Measurements from ENCODE around the gene APOO. TPM values are rescaled to one million over a fixed set of nuclear protein-coding genes. Genes with fewer than 3 reads are reported as not detected.

The APOO gene
- polyA plus RNA-seq, 1 donor (not counting 4 experiments of a cell fraction or from before 2014, with no cell fraction given), result 22.7 TPM

DNA sequence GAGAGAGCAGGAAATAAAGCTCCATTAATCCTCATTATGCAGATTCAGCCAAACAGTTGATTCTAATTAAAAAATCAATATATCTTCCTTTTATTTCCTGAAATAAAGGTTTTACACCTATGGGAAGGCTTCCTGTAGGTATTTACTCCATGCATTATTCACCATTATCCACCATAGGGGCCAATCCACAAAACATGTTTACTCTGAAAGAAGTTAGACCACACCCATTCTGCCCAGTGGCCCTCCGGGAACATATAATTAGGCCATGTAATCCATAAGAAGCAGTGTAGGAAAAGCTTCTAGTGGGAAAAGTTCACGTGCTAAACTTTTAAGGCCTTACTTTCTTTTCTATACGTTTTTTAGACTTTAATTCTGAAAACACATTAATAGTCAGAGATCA, 67.1 kb downstream of the APOO start:
- H3K27me3 ChIP-seq (ENCODE audit: control insufficient read depth, extremely low read depth, insufficient read depth, low read length), result no peaks in the 10 kb centered on the region
- no peaks in the 10 kb centered on the region for H4K20me1 ChIP-seq (ENCODE audit: control insufficient read depth, extremely low read depth, insufficient read depth, low read length)
- H3K9ac ChIP-seq (ENCODE audit: control insufficient read depth, extremely low read depth, insufficient read depth, low read length), result no peak overlapping the region
- no peak overlapping the region for H3K27ac ChIP-seq (ENCODE audit: control insufficient read depth, insufficient read depth, low read length)
- H2AFZ ChIP-seq (ENCODE audit: control insufficient read depth, low read length), result no peak overlapping the region
- H3K79me2 ChIP-seq (ENCODE audit: control insufficient read depth, insufficient read depth, low read length), result no peaks in the 10 kb centered on the region
- no peaks in the 10 kb centered on the region for H3K36me3 ChIP-seq (ENCODE audit: control insufficient read depth in 2 of 2, extremely low read depth in 1 of 2, insufficient read depth in 2 of 2, low read length in 2 of 2)
- H3K4me1 ChIP-seq (ENCODE audit: control insufficient read depth, extremely low read depth, insufficient read depth, low read length), result peaks cover 2% of the 10 kb centered on the region
- no peak overlapping the region for H3K4me2 ChIP-seq (ENCODE audit: control insufficient read depth, extremely low read depth, insufficient read depth, low read depth, low read length)
- TF ChIP-seq, protein P1, sequence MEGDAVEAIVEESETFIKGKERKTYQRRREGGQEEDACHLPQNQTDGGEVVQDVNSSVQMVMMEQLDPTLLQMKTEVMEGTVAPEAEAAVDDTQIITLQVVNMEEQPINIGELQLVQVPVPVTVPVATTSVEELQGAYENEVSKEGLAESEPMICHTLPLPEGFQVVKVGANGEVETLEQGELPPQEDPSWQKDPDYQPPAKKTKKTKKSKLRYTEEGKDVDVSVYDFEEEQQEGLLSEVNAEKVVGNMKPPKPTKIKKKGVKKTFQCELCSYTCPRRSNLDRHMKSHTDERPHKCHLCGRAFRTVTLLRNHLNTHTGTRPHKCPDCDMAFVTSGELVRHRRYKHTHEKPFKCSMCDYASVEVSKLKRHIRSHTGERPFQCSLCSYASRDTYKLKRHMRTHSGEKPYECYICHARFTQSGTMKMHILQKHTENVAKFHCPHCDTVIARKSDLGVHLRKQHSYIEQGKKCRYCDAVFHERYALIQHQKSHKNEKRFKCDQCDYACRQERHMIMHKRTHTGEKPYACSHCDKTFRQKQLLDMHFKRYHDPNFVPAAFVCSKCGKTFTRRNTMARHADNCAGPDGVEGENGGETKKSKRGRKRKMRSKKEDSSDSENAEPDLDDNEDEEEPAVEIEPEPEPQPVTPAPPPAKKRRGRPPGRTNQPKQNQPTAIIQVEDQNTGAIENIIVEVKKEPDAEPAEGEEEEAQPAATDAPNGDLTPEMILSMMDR (optimal IDR thresholded peaks at IDR 0.05 in 1 of 3, IDR thresholded peaks at IDR 0.05 in 1 of 3, conservative IDR thresholded peaks at IDR 0.05 in 1 of 3; ENCODE audit: extremely low read depth in 1 of 3, insufficient read depth in 2 of 3, low read length in 3 of 3), result no peak
- TF ChIP-seq EZH2 (IDR thresholded peaks at IDR 0.05; ENCODE audit: low read length), result no peak
- H3K9me3 ChIP-seq (ENCODE audit: control insufficient read depth, low read depth, low read length), result no peaks in the 10 kb centered on the region
- dilution Hi-C loops (cut with MboI; ENCODE audit: extremely low pct_ligation_motif_present, low sequenced_read_pairs), result no loop called here
- DNase-seq (ENCODE audit: low read depth, low spot score), result no peak
- H3K4me3 ChIP-seq (ENCODE audit: control insufficient read depth in 2 of 3, extremely low read depth in 1 of 3, insufficient read depth in 2 of 3, low read depth in 1 of 3, low read length in 3 of 3), result no peak overlapping the region
- H3K9me1 ChIP-seq (ENCODE audit: control insufficient read depth, extremely low read depth, insufficient read depth, low read length), result no peaks in the 10 kb centered on the region
- FAIRE-seq, result no peak

DNA sequence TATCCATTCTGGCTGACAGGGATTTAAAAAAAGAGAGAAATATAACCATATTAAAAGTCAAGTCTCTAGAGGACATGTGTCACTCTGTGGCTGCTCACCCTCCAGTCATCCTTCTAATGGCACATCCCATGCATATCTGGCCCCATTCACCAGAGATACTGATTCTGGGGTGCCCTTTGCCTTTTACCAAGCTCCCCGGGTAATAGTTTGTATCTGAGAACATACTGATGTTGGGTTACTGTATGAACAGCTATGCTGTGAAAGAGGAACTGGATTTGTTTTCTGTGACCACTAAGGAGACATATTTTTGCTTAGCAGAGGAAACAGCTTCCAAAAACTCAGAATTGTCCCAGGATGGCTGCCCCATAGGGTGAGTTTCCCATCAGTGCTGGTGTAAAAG, 68.8 kb downstream of the APOO start:
- H2AFZ ChIP-seq (ENCODE audit: control insufficient read depth, low read length), result no peak overlapping the region
- no peak overlapping the region for H3K27ac ChIP-seq (ENCODE audit: control insufficient read depth, insufficient read depth, low read length)
- dilution Hi-C loops (cut with MboI; ENCODE audit: extremely low pct_ligation_motif_present, low sequenced_read_pairs), result no loop called here
- H3K9ac ChIP-seq (ENCODE audit: control insufficient read depth, extremely low read depth, insufficient read depth, low read length), result no peak overlapping the region
- H3K27me3 ChIP-seq (ENCODE audit: control insufficient read depth, extremely low read depth, insufficient read depth, low read length), result no peaks in the 10 kb centered on the region
- no peak for DNase-seq (ENCODE audit: low read depth, low spot score)
- no peak overlapping the region for H3K4me2 ChIP-seq (ENCODE audit: control insufficient read depth, extremely low read depth, insufficient read depth, low read depth, low read length)
- TF ChIP-seq EZH2 (IDR thresholded peaks at IDR 0.05; ENCODE audit: low read length), result no peak
- TF ChIP-seq, protein P1 (optimal IDR thresholded peaks at IDR 0.05 in 1 of 3, IDR thresholded peaks at IDR 0.05 in 1 of 3, conservative IDR thresholded peaks at IDR 0.05 in 1 of 3; ENCODE audit: extremely low read depth in 1 of 3, insufficient read depth in 2 of 3, low read length in 3 of 3), result no peak
- H3K79me2 ChIP-seq (ENCODE audit: control insufficient read depth, insufficient read depth, low read length), result no peaks in the 10 kb centered on the region
- no peaks in the 10 kb centered on the region for H4K20me1 ChIP-seq (ENCODE audit: control insufficient read depth, extremely low read depth, insufficient read depth, low read length)
- H3K36me3 ChIP-seq (ENCODE audit: control insufficient read depth in 2 of 2, extremely low read depth in 1 of 2, insufficient read depth in 2 of 2, low read length in 2 of 2), result no peaks in the 10 kb centered on the region
- FAIRE-seq, result no peak
- no peaks in the 10 kb centered on the region for H3K4me1 ChIP-seq (ENCODE audit: control insufficient read depth, extremely low read depth, insufficient read depth, low read length)
- no peaks in the 10 kb centered on the region for H3K9me3 ChIP-seq (ENCODE audit: control insufficient read depth, low read depth, low read length)
- H3K4me3 ChIP-seq (ENCODE audit: control insufficient read depth in 2 of 3, extremely low read depth in 1 of 3, insufficient read depth in 2 of 3, low read depth in 1 of 3, low read length in 3 of 3), result no peak overlapping the region
- H3K9me1 ChIP-seq (ENCODE audit: control insufficient read depth, extremely low read depth, insufficient read depth, low read length), result no peaks in the 10 kb centered on the region
